Lower leg skin (tissue), 3 donors: ENCODE data around the gene LHFPL4.

Experiments used
- CTCF ChIP-seq, 3 donors: fragments of 450-650 bp; IDR thresholded peaks; one replicate each; pipeline ENCODE4 v1.5.1; 2016; ENCODE audit warnings: antibody characterized with exemption in 3 of 3, mild to moderate bottlenecking in 3 of 3, moderate library complexity in 2 of 3
- POLR2A ChIP-seq, 2 donors: fragments of 450-650 bp; IDR thresholded peaks; one replicate each; pipeline ENCODE4 v1.6.1; 2016 to 2017; ENCODE audit warnings: antibody characterized with exemption in 2 of 2, mild to moderate bottlenecking in 1 of 2, moderate library complexity in 1 of 2

- TF ChIP-seq CTCF (IDR thresholded peaks at IDR 0.05) (no peak), POLR2A (IDR thresholded peaks at IDR 0.05) (no peak)
Observed at GRCh38 chr3:9590282-9590791, 36.7 kb upstream of the LHFPL4 start.
